ENCODE results near the gene ITLN1.
A peak's percentile ranks its signal among the peaks of the same experiment; 100 is the strongest.
"Not testable (repeated sequence)": the region's sequence is repeated elsewhere in the genome, so short reads cannot be mapped to it uniquely, and the experiment has no call there.

Gene ITLN1

DNA sequence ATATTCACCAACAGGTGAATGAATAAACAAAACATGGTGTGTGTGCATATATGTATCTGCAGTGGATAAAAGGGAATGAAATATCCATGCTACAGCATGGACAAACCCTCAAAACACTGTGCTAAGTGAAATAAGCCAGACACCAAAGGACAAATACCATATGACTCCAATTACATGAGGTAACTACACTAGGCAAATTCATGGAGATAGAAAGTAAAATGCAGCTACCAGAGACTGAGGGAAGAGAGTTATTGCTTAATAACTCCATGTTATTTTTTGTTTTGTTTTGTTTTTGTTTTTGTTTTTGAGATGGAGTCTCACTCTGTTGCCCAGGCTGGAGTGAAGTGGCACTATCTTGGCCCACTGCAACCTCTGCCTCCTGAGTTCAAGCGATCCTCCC is 2.4 kb downstream of the ITLN1 start:
- DNase-seq, result no peak

GRCh38 chr1:160881264-160881663 is 3.7 kb downstream of the ITLN1 start:
- DNase-seq, result not testable (repeated sequence)

GRCh38 chr1:160880216-160880615 is 4.8 kb downstream of the ITLN1 start:
- no peak for DNase-seq

DNA sequence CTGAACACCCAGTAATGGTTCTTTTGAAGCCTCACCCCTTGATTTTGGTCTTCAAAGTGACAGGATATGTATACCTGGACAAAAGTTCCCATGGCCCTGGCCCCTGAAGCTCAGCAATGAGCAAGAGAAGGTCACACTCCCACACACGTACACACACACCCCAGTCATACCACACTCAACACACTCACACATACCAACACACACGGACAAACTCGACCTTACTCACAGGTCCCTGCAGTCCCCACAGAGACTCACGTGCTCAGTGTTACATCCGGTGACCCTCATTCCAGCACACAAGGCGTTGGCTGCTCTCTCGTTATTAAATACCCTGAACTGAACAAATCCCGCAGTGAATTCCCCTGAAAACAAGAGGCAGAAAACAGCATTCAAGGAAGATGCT is 5.9 kb downstream of the ITLN1 start:
- peak; percentile 30 to 36 for DNase-seq

DNA sequence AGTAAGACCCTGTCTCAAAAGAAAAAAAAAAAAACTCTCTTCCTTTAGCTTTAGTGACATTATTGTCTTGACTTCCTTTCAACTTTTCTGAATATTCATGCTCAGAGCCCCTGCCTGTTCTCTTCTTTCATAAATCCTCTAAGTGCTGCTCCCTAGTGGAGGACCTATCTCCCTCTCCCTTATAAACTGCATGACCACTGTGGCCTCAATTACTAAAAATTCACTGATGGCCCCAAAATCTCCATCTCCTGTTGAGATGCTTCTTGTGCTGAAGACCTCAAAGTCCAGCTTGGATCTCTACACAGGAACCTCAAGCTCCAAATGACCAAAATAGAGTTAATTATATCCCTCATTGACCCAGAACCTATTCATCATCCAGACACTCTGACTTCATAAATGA is 7.8 kb downstream of the ITLN1 start:
- peak in 1 of 2 donors; percentile 64 for DNase-seq

DNA sequence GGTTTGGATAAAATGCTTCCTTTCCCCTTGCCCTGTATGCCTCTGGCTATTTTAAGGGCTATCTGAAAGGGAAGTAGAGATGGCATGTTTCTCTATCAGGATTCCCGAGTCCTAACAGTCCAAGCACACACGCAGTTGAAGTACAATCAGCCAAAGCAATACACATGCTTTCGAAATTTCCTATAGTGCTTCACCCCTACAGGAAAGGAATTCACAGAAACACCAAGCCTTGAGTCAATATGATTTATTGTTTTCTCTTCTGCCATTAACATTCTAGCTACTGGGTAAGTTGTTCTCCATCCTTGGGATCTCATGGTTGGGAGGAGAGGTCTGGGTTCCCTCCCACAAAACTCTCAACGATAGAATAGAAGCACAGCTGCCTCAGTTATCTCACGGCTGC is 8.7 kb downstream of the ITLN1 start:
- no peak for DNase-seq

DNA sequence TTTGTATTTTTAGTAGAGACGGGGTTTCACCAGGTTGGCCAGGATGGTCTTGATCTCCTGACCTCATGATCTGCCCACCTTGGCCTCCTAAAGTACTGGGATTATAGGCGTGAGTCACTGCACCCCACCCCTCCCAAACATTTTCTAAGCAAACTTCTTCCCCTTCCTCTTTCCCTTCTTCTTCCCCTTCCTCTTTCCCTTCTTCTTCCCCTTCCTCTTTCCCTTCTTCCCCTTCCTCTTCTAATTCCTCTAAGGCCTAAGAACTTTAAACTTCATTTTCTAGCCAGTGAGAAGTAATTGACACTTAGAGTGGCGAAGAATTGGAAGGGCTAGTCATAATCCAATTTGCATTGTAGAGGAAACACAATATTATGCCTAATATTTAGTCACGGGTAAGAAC is 9.4 kb downstream of the ITLN1 start:
- not testable (repeated sequence) for DNase-seq

DNA sequence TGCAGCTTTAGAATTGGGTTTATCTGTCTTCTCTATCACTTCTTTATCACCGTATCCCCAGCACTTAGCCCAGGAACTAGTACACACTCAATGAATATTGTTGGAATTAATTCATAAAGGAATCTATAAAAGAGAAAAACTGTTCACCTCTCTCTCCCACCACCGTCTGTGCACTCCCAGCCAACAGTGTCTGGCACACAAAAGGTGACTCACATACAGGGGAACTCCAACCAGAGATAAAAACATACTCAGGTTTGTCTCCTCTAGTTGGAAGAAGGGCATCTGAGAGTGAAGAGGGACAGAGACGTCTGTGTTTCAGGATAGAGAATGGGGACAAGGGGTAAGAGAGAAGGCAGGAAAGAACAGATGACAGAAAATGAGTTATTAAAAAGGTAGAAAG is 10.0 kb downstream of the ITLN1 start:
- DNase-seq, result no peak

DNA sequence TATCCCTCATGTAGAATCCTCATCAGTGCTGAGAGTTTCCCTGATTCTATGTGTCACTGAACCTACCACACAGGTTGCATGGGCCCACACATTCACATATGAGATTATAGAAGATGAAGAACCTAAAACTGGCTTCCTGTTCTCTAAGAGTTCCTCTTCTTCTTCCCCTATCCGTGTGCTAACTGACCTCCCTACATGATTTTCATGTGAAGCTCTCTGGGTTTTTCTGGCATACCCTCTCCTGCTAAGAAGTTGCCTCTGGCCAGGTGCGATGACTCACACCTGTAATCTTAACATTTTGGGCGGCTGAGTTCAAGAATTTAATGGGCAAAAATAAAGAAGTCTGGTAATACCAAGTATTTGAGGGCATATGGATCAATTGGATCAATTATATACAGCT is 16.8 kb downstream of the ITLN1 start:
- no peak for DNase-seq

DNA sequence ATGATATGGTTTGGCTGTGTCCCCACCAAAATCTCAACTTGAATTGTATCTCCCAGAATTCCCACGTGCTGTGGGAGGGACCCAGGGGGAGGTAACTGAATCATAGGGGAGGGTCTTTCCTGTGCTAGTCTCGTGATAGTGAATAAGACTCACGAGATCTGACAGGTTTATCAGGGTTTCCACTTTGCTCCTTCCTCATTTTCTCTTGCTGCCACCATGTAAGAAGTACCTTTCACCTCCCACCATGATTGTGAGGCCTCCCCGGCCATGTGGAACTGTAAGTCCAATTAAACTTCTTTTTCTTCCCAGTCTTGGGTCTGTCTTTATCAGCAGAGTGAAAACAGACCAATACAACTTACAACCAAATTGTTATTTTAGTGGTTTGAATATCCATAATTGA is 17.3 kb downstream of the ITLN1 start:
- DNase-seq, result not testable (repeated sequence)

- DNase-seq, result no peak
Measured at GRCh38 chr1:160866695-160867260, 18.2 kb downstream of the ITLN1 start.

DNA sequence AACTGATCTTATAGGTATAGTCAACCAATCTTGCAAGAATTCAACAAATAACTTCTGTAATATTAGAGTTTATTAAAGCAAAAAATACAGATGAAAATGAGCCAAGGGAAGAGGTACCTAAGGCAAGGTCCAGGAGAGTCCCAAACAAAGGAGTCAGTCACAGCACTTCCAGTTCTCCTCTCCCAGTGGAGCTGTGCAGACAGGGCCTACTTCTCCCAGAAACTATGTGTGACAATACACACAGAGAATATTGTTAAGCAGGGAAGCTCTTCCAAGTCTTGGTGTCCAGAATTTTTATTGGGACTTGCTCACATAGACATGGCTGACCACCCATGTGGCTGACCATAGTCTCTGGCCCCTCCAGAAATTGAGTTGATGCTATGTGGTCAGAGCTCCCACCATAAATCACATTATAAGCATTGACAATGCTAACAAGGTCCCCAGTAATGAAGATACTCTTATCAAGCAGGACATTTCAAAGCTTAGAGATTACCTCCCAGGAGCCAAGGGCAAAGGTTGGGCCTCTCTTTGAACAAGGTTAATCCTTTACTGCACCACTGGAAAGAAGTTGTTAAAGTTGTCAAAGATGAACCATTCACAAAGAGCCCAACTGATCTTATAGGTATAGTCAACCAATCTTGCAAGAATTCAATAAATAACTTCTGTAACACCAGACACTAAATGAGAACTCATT is 18.8 kb downstream of the ITLN1 start:
- no peak for DNase-seq

GRCh38 chr1:160865337-160865736 is 19.6 kb downstream of the ITLN1 start:
- no peak for DNase-seq

GRCh38 chr1:160864173-160864572 is 20.8 kb downstream of the ITLN1 start:
- no peak for DNase-seq

DNA sequence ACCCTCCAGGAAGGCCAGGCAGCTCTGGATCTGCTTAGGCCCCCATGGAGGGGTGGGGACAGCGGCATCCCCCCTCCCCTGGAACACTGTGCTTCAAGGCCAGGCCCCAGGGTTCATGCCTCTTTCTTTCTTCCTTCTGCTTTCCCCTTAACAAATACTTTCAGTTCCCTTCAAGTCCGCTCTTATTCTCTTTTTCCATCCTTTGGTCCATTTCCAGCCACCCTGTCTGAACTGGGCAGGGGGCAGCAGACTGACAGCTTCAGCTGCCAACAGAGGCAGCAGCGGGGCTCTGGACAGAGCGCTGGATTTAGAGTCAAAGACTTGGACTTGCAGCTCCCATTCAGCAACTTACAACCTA is 21.2 kb downstream of the ITLN1 start:
- DNase-seq, result no peak

- DNase-seq, result no peak
Measured at GRCh38 chr1:160863061-160863773, 21.8 kb downstream of the ITLN1 start.

DNA sequence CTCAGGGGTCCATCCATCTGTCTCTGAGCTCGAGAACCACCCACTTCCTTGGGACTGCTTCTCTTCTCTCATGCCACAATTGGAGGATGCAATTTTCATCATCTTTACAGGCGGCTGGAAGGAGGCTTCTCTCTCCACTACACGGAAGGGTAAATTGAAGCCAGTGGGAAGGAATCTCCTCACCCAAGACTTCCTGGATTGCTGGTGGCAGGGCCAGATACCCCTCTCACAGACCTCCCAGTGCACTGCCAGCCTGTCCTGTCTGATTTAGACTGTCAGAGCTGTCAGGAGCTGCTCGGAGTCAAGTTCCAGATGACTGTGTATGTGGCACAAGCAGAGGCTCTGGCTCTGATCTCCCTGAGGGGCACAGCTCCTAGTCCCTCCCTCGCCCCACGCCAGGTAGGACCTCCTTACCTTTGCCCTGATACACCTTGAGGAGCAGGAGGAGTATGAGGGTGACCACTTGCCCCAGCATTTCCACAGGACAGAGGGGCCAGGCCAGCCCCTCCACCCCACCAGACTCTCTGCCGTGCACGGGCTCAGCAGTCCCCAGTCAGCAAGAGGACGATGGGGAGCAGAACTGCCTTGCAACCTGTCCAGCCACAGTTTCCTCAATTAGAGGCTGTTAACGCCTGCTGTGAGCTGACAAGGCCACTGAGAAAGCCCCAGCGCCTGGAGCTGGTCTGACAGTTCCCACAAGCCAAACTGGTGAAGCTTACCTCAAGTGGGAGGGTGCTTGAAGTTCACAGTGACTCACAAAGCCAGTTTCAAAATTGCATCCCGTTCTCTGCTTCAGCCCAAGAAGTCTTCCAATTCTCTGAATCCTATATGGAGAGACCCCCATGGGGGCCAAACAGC is 22.5 kb downstream of the ITLN1 start, which contains the start of gene CD244:
Gene CD244, minus strand, starts transcription at position 685 of the 858 bp plus-strand sequence. Its CDS starts 210 bp downstream, at position 475.
- DNase-seq, result peak; percentile 58 to 73

DNA sequence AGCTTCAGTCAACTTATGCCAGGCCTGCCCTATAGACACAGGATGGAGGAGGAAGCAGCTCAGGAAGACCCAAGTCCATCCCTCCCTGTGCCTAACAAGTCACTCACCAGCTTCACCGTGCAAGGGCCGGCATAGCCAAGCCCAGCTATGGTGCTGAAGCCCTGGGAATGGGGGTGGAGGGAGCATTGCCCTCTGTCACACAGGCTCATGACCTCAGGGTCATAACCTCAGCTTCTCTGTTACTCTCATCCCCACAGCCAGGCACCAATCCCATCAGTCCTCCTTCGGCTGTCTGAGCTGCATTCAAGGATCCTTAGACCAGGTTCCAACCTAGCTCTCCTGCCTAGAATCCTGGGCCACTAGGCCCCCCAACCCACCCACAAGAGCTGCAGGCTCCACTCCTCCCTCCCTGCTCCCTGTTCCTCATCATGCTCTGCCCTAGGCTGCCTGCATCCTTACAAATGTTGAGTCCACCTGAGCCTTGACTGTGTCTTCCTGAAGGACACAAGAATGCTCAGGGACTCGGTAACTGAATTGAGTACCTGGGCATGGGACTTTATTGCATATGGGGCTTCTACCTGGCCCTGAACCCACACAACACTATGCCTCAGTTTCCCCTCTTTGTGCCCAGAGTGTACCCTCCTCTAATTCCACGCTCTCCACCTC is 24.0 kb downstream of the ITLN1 start:
- no peak for DNase-seq

DNA sequence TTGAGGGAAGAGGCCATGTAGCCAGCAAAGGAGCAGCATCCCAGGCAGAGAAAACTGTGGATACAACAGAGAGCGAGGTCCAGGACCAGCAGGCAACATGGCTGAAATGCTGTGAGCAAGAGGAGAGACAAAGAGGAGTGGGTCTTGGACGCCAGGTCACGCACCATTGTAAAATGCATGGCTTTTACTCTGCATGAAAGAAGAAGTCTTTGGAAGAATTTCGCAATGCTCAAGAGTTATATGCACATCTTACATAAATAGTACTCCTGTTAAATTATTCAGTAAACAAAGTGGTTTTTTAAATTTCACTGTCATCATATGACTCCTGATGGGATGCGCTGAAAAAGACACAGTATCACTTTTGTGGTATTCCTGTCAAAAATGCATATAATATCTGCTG is 25.8 kb downstream of the ITLN1 start:
- no peak for DNase-seq

GRCh38 chr1:160858507-160858906 is 26.5 kb downstream of the ITLN1 start:
- DNase-seq, result no peak

GRCh38 chr1:160858097-160858496 is 26.9 kb downstream of the ITLN1 start:
- no peak for DNase-seq

DNA sequence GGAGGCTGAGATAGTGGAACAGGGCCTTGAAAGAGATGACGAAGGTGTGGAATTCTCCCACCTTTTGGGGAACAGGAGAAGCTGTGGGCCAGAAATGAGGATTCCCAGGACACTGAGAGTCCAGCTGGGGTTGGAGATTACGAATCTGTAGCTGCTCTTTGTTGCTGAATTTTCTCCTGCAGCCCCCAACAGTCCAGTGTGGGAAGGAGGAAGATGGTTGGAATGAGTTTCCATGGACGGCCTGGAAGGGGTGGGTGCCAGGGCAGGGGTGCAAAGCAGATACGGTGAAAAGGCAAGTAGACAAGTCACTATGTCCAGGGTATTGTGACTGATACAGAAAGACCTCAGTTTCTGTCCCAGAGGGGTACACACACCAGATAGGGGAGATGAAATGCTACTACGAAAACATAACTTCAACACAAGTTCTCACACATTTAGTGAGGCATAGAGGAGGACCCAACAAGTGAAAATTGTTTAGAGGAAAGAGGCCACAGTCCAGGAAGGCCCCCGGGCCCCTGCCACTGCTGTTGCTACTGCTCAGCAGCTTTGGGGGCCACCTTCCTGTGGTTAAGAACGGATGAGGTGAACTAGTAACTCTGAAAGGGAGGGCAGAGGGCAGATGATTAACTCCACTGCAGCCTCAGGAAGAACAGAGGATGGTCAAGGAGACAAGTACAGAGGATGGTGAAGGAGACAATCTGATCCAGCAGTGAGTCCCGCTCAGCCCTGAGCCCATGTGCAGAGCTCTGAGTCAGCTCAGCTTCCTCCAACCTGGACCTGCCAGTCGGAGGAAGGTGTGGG is 29.6 kb downstream of the ITLN1 start:
- DNase-seq, result peak in 1 of 2 donors; percentile 32

All from CD4-positive, alpha-beta T cell treated with Interleukin-4 for 1 hour (primary cell).